Mammary epithelial cell (primary cell): Measurements from ENCODE around the gene SELENOS.

Source experiments
- EZH2 ChIP-seq: IDR thresholded peaks from 2 replicates; pipeline ENCODE4 v1.6.1; 2012; ENCODE audit warnings: low read length, inconsistent platforms, borderline replicate concordance
- TF ChIP-seq, protein P1 (sequence below), 2 donors: IDR thresholded peaks in 1 of 2; conservative IDR thresholded peaks in 1 of 2; 2 replicates each; pipeline ENCODE4 v1.5.1; 2011 to 2012; ENCODE audit warnings: inconsistent platforms in 2 of 2, low read length in 2 of 2, mild to moderate bottlenecking in 2 of 2, control low read depth in 1 of 2, low read depth in 1 of 2; ENCODE audit not compliant: insufficient read depth in 1 of 2; ENCODE audit errors: extremely low read depth in 1 of 2

DNA sequence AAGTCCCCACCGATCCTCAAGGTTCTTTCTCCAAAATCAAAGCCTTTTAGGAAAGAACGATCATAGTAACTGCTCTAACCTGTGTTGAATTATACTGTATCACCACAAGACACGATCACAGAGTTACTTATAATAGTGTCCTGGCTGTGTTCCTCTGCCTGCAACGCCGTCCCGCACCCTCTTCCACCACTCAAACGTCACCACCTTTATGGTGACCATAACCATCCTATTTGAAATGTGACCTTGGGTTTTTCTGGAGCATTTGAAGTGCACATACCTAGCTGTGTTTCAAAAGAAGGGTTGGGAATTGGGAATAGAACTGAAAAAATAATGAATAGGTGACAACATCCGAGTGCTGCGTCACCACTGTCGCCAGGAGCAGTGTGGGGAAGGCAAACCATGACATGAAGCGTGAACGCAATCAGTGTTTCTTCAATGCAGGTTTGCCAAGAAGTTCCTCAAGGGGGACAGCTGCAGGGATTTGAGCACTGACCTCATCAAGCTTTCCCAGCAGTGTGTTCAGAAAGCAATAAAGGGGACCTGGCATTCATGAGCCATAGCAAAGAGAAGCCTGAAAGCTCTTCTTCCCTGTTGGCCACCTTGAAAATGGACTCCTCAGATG lies 769 bp upstream of the SELENOS start:
- TF ChIP-seq, protein P1, sequence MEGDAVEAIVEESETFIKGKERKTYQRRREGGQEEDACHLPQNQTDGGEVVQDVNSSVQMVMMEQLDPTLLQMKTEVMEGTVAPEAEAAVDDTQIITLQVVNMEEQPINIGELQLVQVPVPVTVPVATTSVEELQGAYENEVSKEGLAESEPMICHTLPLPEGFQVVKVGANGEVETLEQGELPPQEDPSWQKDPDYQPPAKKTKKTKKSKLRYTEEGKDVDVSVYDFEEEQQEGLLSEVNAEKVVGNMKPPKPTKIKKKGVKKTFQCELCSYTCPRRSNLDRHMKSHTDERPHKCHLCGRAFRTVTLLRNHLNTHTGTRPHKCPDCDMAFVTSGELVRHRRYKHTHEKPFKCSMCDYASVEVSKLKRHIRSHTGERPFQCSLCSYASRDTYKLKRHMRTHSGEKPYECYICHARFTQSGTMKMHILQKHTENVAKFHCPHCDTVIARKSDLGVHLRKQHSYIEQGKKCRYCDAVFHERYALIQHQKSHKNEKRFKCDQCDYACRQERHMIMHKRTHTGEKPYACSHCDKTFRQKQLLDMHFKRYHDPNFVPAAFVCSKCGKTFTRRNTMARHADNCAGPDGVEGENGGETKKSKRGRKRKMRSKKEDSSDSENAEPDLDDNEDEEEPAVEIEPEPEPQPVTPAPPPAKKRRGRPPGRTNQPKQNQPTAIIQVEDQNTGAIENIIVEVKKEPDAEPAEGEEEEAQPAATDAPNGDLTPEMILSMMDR (conservative IDR thresholded peaks at IDR 0.05 in 1 of 2, IDR thresholded peaks at IDR 0.05 in 1 of 2; ENCODE audit: extremely low read depth in 1 of 2, insufficient read depth in 1 of 2, low read depth in 1 of 2, low read length in 2 of 2): no peak
- no peak for TF ChIP-seq EZH2
